ENCODE data around the gene ASTN2. TPM values are rescaled to one million over a fixed set of nuclear protein-coding genes. Genes with fewer than 3 reads are reported as not detected.

The ASTN2 gene
- total RNA-seq, 4 donors from 2014 or later: 3.3 to 10.2 (median 6.3) TPM

GRCh38 chr9:117091529-117091928 is 323.3 kb downstream of the ASTN2 start:
- no peak for DNase-seq
- no peaks in the 10 kb centered on the region for H3K27me3 ChIP-seq
- H3K36me3 ChIP-seq: no peaks in the 10 kb centered on the region
- TF ChIP-seq CTCF (IDR thresholded peaks at IDR 0.05) (no peak), POLR2A (IDR thresholded peaks at IDR 0.05) (no peak)
- H3K4me1 ChIP-seq: no peaks in the 10 kb centered on the region
- no peaks in the 10 kb centered on the region for H3K9me3 ChIP-seq
- H3K27ac ChIP-seq: no peak overlapping the region
- no peak overlapping the region for H3K4me3 ChIP-seq

GRCh38 chr9:117088786-117089185 is 326.1 kb downstream of the ASTN2 start:
- Histone ChIP-seq H3K36me3 (no peaks in the 10 kb centered on the region), H3K9me3 (no peaks in the 10 kb centered on the region), H3K4me1 (no peaks in the 10 kb centered on the region), H3K27ac (no peak overlapping the region), H3K4me3 (no peak overlapping the region), H3K27me3 (no peaks in the 10 kb centered on the region)
- TF ChIP-seq POLR2A (IDR thresholded peaks at IDR 0.05) (no peak), CTCF (IDR thresholded peaks at IDR 0.05) (no peak)
- no peak for DNase-seq

GRCh38 chr9:117088140-117088539 is 326.7 kb downstream of the ASTN2 start:
- Histone ChIP-seq H3K4me1 (no peaks in the 10 kb centered on the region), H3K36me3 (no peaks in the 10 kb centered on the region), H3K9me3 (no peaks in the 10 kb centered on the region), H3K4me3 (no peak overlapping the region), H3K27ac (no peak overlapping the region), H3K27me3 (no peaks in the 10 kb centered on the region)
- no peak for DNase-seq
- no peak for TF ChIP-seq POLR2A (IDR thresholded peaks at IDR 0.05)

GRCh38 chr9:117084221-117084620 is 330.6 kb downstream of the ASTN2 start:
- no peaks in the 10 kb centered on the region for H3K27me3 ChIP-seq
- no peaks in the 10 kb centered on the region for H3K9me3 ChIP-seq
- H3K27ac ChIP-seq: no peak overlapping the region
- DNase-seq: no peak
- TF ChIP-seq CTCF (IDR thresholded peaks at IDR 0.05) (no peak), POLR2A (IDR thresholded peaks at IDR 0.05) (no peak)
- H3K4me1 ChIP-seq: no peaks in the 10 kb centered on the region
- no peaks in the 10 kb centered on the region for H3K36me3 ChIP-seq
- no peak overlapping the region for H3K4me3 ChIP-seq

DNA sequence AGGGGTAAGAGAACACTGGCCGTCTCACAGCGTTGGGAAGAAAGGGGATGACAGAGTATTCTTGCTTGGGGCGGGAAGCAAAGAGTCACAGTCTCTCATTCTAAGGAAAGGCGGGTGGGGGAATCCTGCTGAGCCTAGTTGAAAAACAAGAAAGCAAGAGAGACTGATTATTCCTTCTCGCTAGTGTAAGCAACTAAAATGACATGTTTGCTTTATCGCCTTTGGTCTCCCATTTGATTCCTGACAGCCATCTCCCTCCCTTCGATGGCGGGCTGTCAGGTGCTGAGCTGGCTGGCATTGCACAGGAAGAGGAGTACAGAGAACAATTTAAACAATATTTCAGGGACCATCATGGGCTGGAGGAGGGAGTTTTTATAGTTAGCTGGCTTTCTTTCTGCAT is 331.3 kb downstream of the ASTN2 start:
- Histone ChIP-seq H3K36me3 (no peaks in the 10 kb centered on the region), H3K9me3 (no peaks in the 10 kb centered on the region), H3K27me3 (no peaks in the 10 kb centered on the region), H3K4me3 (no peak overlapping the region), H3K27ac (no peak overlapping the region), H3K4me1 (no peaks in the 10 kb centered on the region)
- TF ChIP-seq CTCF (IDR thresholded peaks at IDR 0.05) (no peak), POLR2A (IDR thresholded peaks at IDR 0.05) (no peak)
- no peak for DNase-seq

GRCh38 chr9:117081641-117082317 is 333.1 kb downstream of the ASTN2 start:
- Histone ChIP-seq H3K27ac (no peak overlapping the region), H3K27me3 (no peaks in the 10 kb centered on the region), H3K36me3 (no peaks in the 10 kb centered on the region), H3K4me1 (no peaks in the 10 kb centered on the region), H3K4me3 (no peak overlapping the region), H3K9me3 (no peaks in the 10 kb centered on the region)
- DNase-seq: no peak
- TF ChIP-seq POLR2A (IDR thresholded peaks at IDR 0.05) (no peak), CTCF (IDR thresholded peaks at IDR 0.05) (no peak)

All from Peyer's patch (tissue), 4 donors.